Cerebellar cortex (tissue), 1 donor: Measurements from ENCODE around the gene TEX50.
"Not testable (repeated sequence)": the region's sequence is repeated elsewhere in the genome, so short reads cannot be mapped to it uniquely, and the experiment has no call there.

ENCODE experiments used
- DNase-seq: peaks from one replicate; pipeline ENCODE4 v3.0.0-alpha.2; 2015; ENCODE audit warnings: low spot score

TEX50 gene

DNA sequence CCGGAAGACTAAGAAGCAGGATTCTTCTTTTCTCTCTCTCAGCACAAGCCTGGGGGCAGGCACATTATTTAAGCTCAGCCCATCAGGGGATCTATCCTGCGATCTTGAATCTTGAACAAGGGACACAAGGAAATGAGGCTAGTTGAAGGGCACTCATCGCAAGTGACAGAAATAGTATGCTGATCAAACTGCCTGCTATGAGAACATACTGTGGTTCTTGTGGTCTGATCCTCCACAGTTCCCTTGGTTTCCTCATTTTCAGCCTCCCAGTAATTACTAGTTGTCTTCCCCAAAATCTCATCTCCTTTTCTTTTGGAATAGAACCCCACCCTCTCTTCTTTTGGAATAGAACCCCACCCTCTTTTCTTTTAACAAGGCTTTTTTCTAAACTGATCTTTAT is 28.0 kb downstream of the TEX50 start:
- DNase-seq = no peak

DNA sequence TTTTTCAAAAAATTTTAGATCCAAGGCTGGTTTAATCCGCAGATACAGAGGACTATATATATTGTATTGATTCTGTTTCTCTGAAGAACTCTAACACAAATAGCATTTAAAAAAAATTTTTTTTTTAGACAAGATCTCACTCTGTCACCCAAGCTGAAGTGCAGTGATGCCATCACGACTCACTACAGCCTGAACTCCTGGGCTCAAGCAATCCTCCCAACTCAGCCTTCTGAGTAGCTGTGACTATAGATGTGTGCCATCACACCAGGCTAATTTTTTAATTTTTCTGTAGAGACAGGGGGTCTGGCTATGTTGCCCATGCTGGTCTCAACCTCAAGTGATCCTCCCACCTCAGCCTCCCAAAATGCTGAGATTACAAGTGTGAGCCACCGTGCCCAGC is 31.5 kb downstream of the TEX50 start:
- no peak for DNase-seq

DNA sequence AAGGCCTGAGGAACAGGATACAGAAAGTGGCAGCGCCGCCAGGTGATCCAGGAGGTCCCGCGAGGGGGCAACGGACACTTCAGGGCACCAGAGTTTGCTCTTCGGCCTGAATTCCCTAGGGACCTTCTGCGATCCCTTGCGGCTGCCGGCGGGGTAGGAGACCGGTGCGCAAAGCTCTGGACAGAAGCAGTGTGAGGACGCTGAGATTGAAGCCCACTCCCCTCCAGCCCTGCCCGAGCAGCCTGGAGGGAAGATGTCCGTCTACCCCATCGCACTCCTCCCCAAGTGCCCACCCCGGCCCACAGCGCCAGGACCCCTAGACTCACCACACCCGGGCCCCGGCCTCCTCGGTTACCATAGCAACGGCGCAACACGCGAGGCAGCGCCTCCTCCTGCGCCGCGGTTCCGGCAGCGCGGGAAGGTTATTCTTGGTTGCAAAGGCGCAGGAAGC is 34.4 kb downstream of the TEX50 start, which contains the start of gene ANKRD45:
Gene ANKRD45 (minus strand): TSS at position 361 of the 451 bp plus-strand sequence. CDS start 10,433 bp downstream, outside the sequence.
- no peak for DNase-seq

DNA sequence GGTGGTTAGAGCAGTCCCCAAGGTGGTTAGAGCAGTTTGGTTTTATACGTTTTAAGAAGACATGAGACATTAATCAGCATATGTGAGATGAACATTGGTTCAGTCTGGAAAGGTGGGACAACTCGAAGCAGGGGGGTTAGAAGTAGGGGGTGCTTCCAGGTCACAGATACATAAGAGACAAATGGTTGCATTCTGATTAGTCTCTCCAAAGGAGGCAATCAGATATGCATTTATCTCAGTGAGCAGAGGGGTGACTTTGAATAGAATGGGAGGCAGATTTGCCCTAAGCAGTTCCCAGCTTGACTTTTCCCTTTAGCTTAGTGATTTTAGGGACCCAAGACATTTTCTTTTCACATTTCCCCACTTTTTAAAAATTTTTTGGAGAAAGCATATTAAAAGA is 39.4 kb downstream of the TEX50 start:
- DNase-seq = not testable (repeated sequence)

DNA sequence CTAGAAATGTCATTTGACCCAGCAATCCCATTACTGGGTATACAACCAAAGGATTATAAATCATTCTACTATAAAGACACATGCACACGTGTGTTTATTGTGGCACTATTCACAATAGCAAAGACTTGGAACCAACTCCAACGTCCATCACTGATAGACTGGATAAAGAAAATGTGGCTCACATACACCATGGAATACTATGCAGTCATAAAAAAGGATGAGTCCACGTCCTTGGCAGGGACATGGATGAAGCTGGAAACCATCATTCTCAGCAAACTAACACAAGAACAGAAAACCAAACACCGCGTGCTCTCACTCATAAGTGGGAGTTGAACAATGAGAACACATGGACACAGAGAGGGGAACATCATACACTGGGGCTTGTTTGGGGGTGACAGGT is 45.0 kb downstream of the TEX50 start:
- DNase-seq = not testable (repeated sequence)

DNA sequence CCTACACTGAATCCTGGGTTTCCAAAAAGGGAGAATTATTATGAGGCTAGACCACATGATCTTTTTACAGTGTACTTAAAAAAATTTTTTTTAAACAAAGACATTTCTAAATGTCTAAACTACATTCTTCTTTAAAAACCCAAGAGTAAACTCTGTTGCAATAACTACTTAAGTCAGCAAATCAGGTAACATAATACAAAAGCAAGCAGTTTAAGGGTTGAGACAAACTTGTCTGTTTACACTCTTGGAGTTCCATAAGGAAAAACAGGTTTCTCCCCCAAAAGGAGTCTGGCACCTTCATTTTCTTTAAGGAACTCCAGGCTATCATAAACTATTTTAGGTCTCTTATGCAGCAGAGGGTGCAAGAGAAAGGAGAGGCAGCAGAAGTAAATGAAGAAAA is 47.0 kb downstream of the TEX50 start:
- no peak for DNase-seq

DNA sequence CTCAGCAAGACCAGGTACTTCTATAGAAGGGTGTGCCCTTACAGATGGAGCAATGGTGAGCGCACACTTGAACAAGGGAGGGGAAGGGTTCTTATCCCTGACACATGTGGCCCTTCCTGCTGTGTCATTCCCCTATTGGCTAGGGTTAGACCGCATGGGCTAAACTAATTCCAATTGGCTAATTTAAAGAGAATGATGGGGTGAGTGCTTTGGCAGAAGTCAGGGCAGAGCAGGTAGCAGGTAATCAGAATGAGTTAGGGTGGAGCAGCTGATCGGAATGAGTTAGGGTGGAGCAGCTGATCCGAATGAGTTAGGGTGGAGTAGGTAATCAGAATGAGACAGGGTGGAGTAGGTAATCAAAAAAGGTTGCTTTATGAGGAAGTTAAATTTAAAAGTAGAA is 48.7 kb downstream of the TEX50 start:
- not testable (repeated sequence) for DNase-seq

DNA sequence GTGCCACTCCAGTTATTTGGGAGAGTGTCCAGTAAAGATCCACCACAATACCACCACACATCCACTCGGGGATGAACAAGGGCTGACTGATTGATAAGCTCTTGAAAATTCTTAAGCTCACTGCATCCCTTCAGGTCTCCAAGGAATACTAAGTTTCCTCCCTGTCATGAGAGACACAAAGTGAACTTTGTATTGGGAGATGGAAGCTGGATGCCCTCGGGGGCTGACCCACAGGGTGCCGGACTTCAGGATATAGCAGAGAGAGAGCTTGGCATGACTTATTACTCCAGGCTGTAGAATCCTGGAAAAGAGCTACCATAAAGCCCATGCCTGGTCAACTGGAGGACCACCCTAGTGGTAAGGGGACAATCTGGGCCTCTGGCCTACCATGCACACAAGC is 50.0 kb downstream of the TEX50 start:
- not testable (repeated sequence) for DNase-seq
